Measurements from ENCODE around the gene ARID1B. TPM values are rescaled to one million over a fixed set of nuclear protein-coding genes. Genes with fewer than 3 reads are reported as not detected.

The ARID1B gene
- total RNA-seq, 1 donor from 2014 or later: 75.4 TPM

- Mint-ChIP-seq H3K9me3 (ENCODE audit: unreplicated experiment) (no peaks in the 10 kb centered on the region), H3K27ac (ENCODE audit: unreplicated experiment) (peak overlapping the region; percentile 91), H3K4me3 (ENCODE audit: unreplicated experiment) (no peak overlapping the region), H3K27me3 (ENCODE audit: low read depth, unreplicated experiment) (no peaks in the 10 kb centered on the region), H3K36me3 (ENCODE audit: low read depth, unreplicated experiment) (peaks cover 2% of the 10 kb centered on the region), H3K4me1 (ENCODE audit: low read depth, unreplicated experiment) (peaks cover 62% of the 10 kb centered on the region)
- no peaks in the 10 kb centered on the region for H3K9me3 ChIP-seq (ENCODE audit: insufficient read depth, low read depth, low read length)
- FAIRE-seq (no peak), DNase-seq (ENCODE audit: low read depth) (no peak)
- H3K4me3 ChIP-seq (ENCODE audit: insufficient read depth, low read depth, low read length): no peak overlapping the region
- H3K4me2 ChIP-seq (ENCODE audit: low read length): peak overlapping the region; percentile 30
- no peak overlapping the region for H2AFZ ChIP-seq (ENCODE audit: low read depth, low read length)
- H3K36me3 ChIP-seq (ENCODE audit: insufficient read depth, low read length): no peaks in the 10 kb centered on the region
- no peaks in the 10 kb centered on the region for H3K27me3 ChIP-seq (ENCODE audit: insufficient read depth, low read length)
- TF ChIP-seq EZH2 (IDR thresholded peaks at IDR 0.05; ENCODE audit: insufficient read depth, low read length): no peak
- no peak for TF ChIP-seq CTCF (IDR thresholded peaks at IDR 0.05; ENCODE audit: insufficient read depth, low read depth, low read length)
- peaks cover 94% of the 10 kb centered on the region for H4K20me1 ChIP-seq (ENCODE audit: insufficient read depth, low read length)
- H3K4me1 ChIP-seq (ENCODE audit: insufficient read depth, low read length): peaks cover 8% of the 10 kb centered on the region
- H3K79me2 ChIP-seq (ENCODE audit: insufficient read depth, low read length): peaks cover 98% of the 10 kb centered on the region
- H3K9ac ChIP-seq (ENCODE audit: low read length): no peak overlapping the region
- no peak overlapping the region for H3K27ac ChIP-seq (ENCODE audit: low read depth, low read length)
Observed at GRCh38 chr6:156848123-156848522, 70.9 kb downstream of the ARID1B start.

GRCh38 chr6:156848533-156848932 lies 71.4 kb downstream of the ARID1B start:
- H3K9ac ChIP-seq (ENCODE audit: low read length): no peak overlapping the region
- no peaks in the 10 kb centered on the region for H3K36me3 ChIP-seq (ENCODE audit: insufficient read depth, low read length)
- H3K4me3 ChIP-seq (ENCODE audit: insufficient read depth, low read depth, low read length): no peak overlapping the region
- no peak for DNase-seq (ENCODE audit: low read depth)
- no peaks in the 10 kb centered on the region for H3K9me3 ChIP-seq (ENCODE audit: insufficient read depth, low read depth, low read length)
- TF ChIP-seq CTCF (IDR thresholded peaks at IDR 0.05; ENCODE audit: insufficient read depth, low read depth, low read length) (no peak), EZH2 (IDR thresholded peaks at IDR 0.05; ENCODE audit: insufficient read depth, low read length) (no peak)
- H3K4me3 Mint-ChIP-seq (ENCODE audit: unreplicated experiment): peak overlapping the region; percentile 36
- peaks cover 8% of the 10 kb centered on the region for H3K4me1 ChIP-seq (ENCODE audit: insufficient read depth, low read length)
- H3K79me2 ChIP-seq (ENCODE audit: insufficient read depth, low read length): peaks cover 98% of the 10 kb centered on the region
- H3K27me3 Mint-ChIP-seq (ENCODE audit: low read depth, unreplicated experiment): no peaks in the 10 kb centered on the region
- H3K27ac Mint-ChIP-seq (ENCODE audit: unreplicated experiment): peak overlapping the region; percentile 91
- peaks cover 2% of the 10 kb centered on the region for H3K36me3 Mint-ChIP-seq (ENCODE audit: low read depth, unreplicated experiment)
- no peak overlapping the region for H3K27ac ChIP-seq (ENCODE audit: low read depth, low read length)
- H2AFZ ChIP-seq (ENCODE audit: low read depth, low read length): no peak overlapping the region
- H3K27me3 ChIP-seq (ENCODE audit: insufficient read depth, low read length): no peaks in the 10 kb centered on the region
- peaks cover 96% of the 10 kb centered on the region for H4K20me1 ChIP-seq (ENCODE audit: insufficient read depth, low read length)
- peak overlapping the region; percentile 30 for H3K4me2 ChIP-seq (ENCODE audit: low read length)
- H3K4me1 Mint-ChIP-seq (ENCODE audit: low read depth, unreplicated experiment): peaks cover 63% of the 10 kb centered on the region
- no peak for FAIRE-seq
- no peaks in the 10 kb centered on the region for H3K9me3 Mint-ChIP-seq (ENCODE audit: unreplicated experiment)

- peaks cover 98% of the 10 kb centered on the region for H3K79me2 ChIP-seq (ENCODE audit: insufficient read depth, low read length)
Observed at GRCh38 chr6:156849806-156850205, 72.6 kb downstream of the ARID1B start.

More at GRCh38 chr6:156849806-156850205, 72.6 kb downstream of the ARID1B start:
- Histone ChIP-seq H3K27ac (ENCODE audit: low read depth, low read length) (no peak overlapping the region), H3K27me3 (ENCODE audit: insufficient read depth, low read length) (no peaks in the 10 kb centered on the region), H3K9ac (ENCODE audit: low read length) (no peak overlapping the region), H3K36me3 (ENCODE audit: insufficient read depth, low read length) (no peaks in the 10 kb centered on the region), H2AFZ (ENCODE audit: low read depth, low read length) (no peak overlapping the region), H3K4me2 (ENCODE audit: low read length) (no peak overlapping the region), H3K4me1 (ENCODE audit: insufficient read depth, low read length) (peaks cover 8% of the 10 kb centered on the region), H3K4me3 (ENCODE audit: insufficient read depth, low read depth, low read length) (no peak overlapping the region), H3K9me3 (ENCODE audit: insufficient read depth, low read depth, low read length) (no peaks in the 10 kb centered on the region), H4K20me1 (ENCODE audit: insufficient read depth, low read length) (peaks cover 96% of the 10 kb centered on the region)
- H3K27me3 Mint-ChIP-seq (ENCODE audit: low read depth, unreplicated experiment): no peaks in the 10 kb centered on the region
- no peaks in the 10 kb centered on the region for H3K9me3 Mint-ChIP-seq (ENCODE audit: unreplicated experiment)
- TF ChIP-seq CTCF (IDR thresholded peaks at IDR 0.05; ENCODE audit: insufficient read depth, low read depth, low read length): no peak
- no peak for TF ChIP-seq EZH2 (IDR thresholded peaks at IDR 0.05; ENCODE audit: insufficient read depth, low read length)
- DNase-seq (ENCODE audit: low read depth): no peak
- peaks cover 2% of the 10 kb centered on the region for H3K36me3 Mint-ChIP-seq (ENCODE audit: low read depth, unreplicated experiment)
- H3K27ac Mint-ChIP-seq (ENCODE audit: unreplicated experiment): peak overlapping the region; percentile 19
- H3K4me1 Mint-ChIP-seq (ENCODE audit: low read depth, unreplicated experiment): peaks cover 58% of the 10 kb centered on the region
- no peak for FAIRE-seq
- H3K4me3 Mint-ChIP-seq (ENCODE audit: unreplicated experiment): no peak overlapping the region

Measured in astrocyte (in vitro differentiated cells and primary cell).